Neural progenitor cell (in vitro differentiated cells): ENCODE data around the gene ARHGAP24. TPM values are rescaled to one million over a fixed set of nuclear protein-coding genes. Genes with fewer than 3 reads are reported as not detected.

Source experiments
- DNase-seq: peaks from one replicate; pipeline ENCODE4 v3.0.0-alpha.2; 2016; ENCODE audit warnings: low spot score
- H2AFZ ChIP-seq: fragments of 200-600 bp; sonication (generic); replicated peaks from 2 replicates; pipeline ENCODE4 v1.6.1; 2016; ENCODE audit warnings: antibody characterized with exemption
- H3F3A ChIP-seq: fragments of 200-600 bp; sonication (generic); 2 replicates; pipeline ENCODE4 v1.6.1; 2016; ENCODE audit warnings: antibody characterized with exemption, low read depth
- H3K27ac ChIP-seq: fragments of 200-600 bp; sonication (generic); 2 replicates; pipeline ENCODE4 v1.5.1; 2016; ENCODE audit warnings: mild to moderate bottlenecking
- H3K27me3 ChIP-seq: fragments of 200-600 bp; sonication (generic); 2 replicates; pipeline ENCODE4 v1.6.1; 2016; ENCODE audit warnings: mild to moderate bottlenecking, moderate library complexity
- H3K36me3 ChIP-seq: fragments of 200-600 bp; sonication (generic); 2 replicates; pipeline ENCODE4 v1.5.1; 2016
- H3K4me1 ChIP-seq: fragments of 200-600 bp; sonication (generic); 2 replicates; pipeline ENCODE4 v1.6.1; 2016; ENCODE audit warnings: mixed run types
- H3K4me2 ChIP-seq: fragments of 200-600 bp; sonication (generic); 2 replicates; pipeline ENCODE4 v1.6.1; 2016
- H3K4me3 ChIP-seq: fragments of 200-600 bp; sonication (generic); 2 replicates; pipeline ENCODE4 v1.5.1; 2016
- H3K79me2 ChIP-seq: fragments of 200-600 bp; sonication (generic); 2 replicates; pipeline ENCODE4 v1.6.1; 2016; ENCODE audit warnings: low read depth
- H3K9ac ChIP-seq: fragments of 200-600 bp; sonication (generic); 2 replicates; pipeline ENCODE4 v1.6.1; 2016
- H3K9me3 ChIP-seq: fragments of 200-600 bp; sonication (generic); 2 replicates; pipeline ENCODE4 v1.5.1; 2016; ENCODE audit warnings: low read depth
- H4K20me1 ChIP-seq: fragments of 200-600 bp; sonication (generic); 2 replicates; pipeline ENCODE4 v1.6.1; 2016; ENCODE audit warnings: low read depth
- H3K27ac Mint-ChIP-seq: 3 replicates; pipeline ENCODE4 v1.8.0; 2021; ENCODE audit warnings: mixed read lengths
- H3K27me3 Mint-ChIP-seq: 2 replicates; pipeline ENCODE4 v1.8.0; 2022; ENCODE audit warnings: low read depth, mild to moderate bottlenecking, inconsistent platforms, moderate library complexity, mixed read lengths; ENCODE audit not compliant: insufficient read depth
- H3K36me3 Mint-ChIP-seq: 3 replicates; pipeline ENCODE4 v1.8.0; 2021; ENCODE audit warnings: mixed read lengths
- H3K4me1 Mint-ChIP-seq: 3 replicates; pipeline ENCODE4 v1.8.0; 2021; ENCODE audit warnings: mixed read lengths
- H3K4me3 Mint-ChIP-seq: 3 replicates; pipeline ENCODE4 v1.8.0; 2021; ENCODE audit warnings: mild to moderate bottlenecking, moderate library complexity, mixed read lengths
- H3K9me3 Mint-ChIP-seq: 3 replicates; pipeline ENCODE4 v1.8.0; 2020; ENCODE audit warnings: mixed read lengths
- CTCF ChIP-seq: fragments of 200-600 bp; sonication (generic); IDR thresholded peaks from 2 replicates; pipeline ENCODE4 v1.5.1; 2017; ENCODE audit warnings: antibody characterized with exemption, mild to moderate bottlenecking
- EZH2 ChIP-seq: fragments of 200-600 bp; sonication (generic); IDR thresholded peaks from 2 replicates; pipeline ENCODE4 v1.6.1; 2017; ENCODE audit warnings: antibody characterized with exemption, mild to moderate bottlenecking, moderate library complexity
- EZH2phosphoT487 ChIP-seq: fragments of 200-600 bp; sonication (generic); IDR thresholded peaks from 2 replicates; pipeline ENCODE4 v1.6.1; 2017; ENCODE audit warnings: antibody characterized with exemption
- total RNA-seq: library from RNA; depleted of rRNA; stranded (reverse); fragments of >200 nt; gene quantifications from 2 replicates; pipeline ENCODE4 v1.2.3, GENCODE V29; 2015; ENCODE audit warnings: low replicate concordance

ARHGAP24 gene
- total RNA-seq, 1 donor from 2014 or later = 2.2 TPM

- H2AFZ ChIP-seq = peak overlapping the region; percentile 42
- no peak overlapping the region for H3K4me3 ChIP-seq
- H3K27me3 ChIP-seq = no peaks in the 10 kb centered on the region
- H3K27me3 Mint-ChIP-seq = no peaks in the 10 kb centered on the region
- no peak overlapping the region for H3K27ac Mint-ChIP-seq
- no peak overlapping the region for H3K4me3 Mint-ChIP-seq
- H3K36me3 ChIP-seq = no peaks in the 10 kb centered on the region
- no peaks in the 10 kb centered on the region for H3K9me3 ChIP-seq
- no peak overlapping the region for H3K9ac ChIP-seq
- no peaks in the 10 kb centered on the region for H3K36me3 Mint-ChIP-seq
- H3K4me1 ChIP-seq = no peaks in the 10 kb centered on the region
- H3F3A ChIP-seq = no peaks in the 10 kb centered on the region
- H3K79me2 ChIP-seq = no peaks in the 10 kb centered on the region
- H3K4me2 ChIP-seq = no peak overlapping the region
- no peak for DNase-seq
- no peak overlapping the region for H3K27ac ChIP-seq
- H3K9me3 Mint-ChIP-seq = no peaks in the 10 kb centered on the region
- no peaks in the 10 kb centered on the region for H3K4me1 Mint-ChIP-seq
- no peaks in the 10 kb centered on the region for H4K20me1 ChIP-seq
- TF ChIP-seq CTCF (no peak), EZH2phosphoT487 (no peak), EZH2 (no peak)
Measured at GRCh38 chr4:85509882-85510631, 35.1 kb downstream of the ARHGAP24 start.

GRCh38 chr4:85510632-85510984 is 35.7 kb downstream of the ARHGAP24 start:
- Mint-ChIP-seq H3K9me3 (no peaks in the 10 kb centered on the region), H3K36me3 (no peaks in the 10 kb centered on the region), H3K4me3 (no peak overlapping the region), H3K4me1 (no peaks in the 10 kb centered on the region), H3K27me3 (no peaks in the 10 kb centered on the region), H3K27ac (no peak overlapping the region)
- no peaks in the 10 kb centered on the region for H3K36me3 ChIP-seq
- no peaks in the 10 kb centered on the region for H3K4me1 ChIP-seq
- no peak overlapping the region for H3K9ac ChIP-seq
- peak overlapping the region; percentile 42 for H2AFZ ChIP-seq
- H3K9me3 ChIP-seq = no peaks in the 10 kb centered on the region
- no peak overlapping the region for H3K27ac ChIP-seq
- H3K4me3 ChIP-seq = no peak overlapping the region
- no peaks in the 10 kb centered on the region for H4K20me1 ChIP-seq
- no peaks in the 10 kb centered on the region for H3K27me3 ChIP-seq
- TF ChIP-seq EZH2 (no peak), CTCF (no peak), EZH2phosphoT487 (no peak)
- H3F3A ChIP-seq = no peaks in the 10 kb centered on the region
- H3K4me2 ChIP-seq = no peak overlapping the region
- H3K79me2 ChIP-seq = no peaks in the 10 kb centered on the region
- DNase-seq = no peak

- no peaks in the 10 kb centered on the region for H3K4me1 ChIP-seq
- TF ChIP-seq EZH2phosphoT487 (no peak), CTCF (no peak), EZH2 (no peak)
- H3K27ac Mint-ChIP-seq = no peak overlapping the region
Measured at GRCh38 chr4:85512446-85513205, 37.7 kb downstream of the ARHGAP24 start.

More at GRCh38 chr4:85512446-85513205, 37.7 kb downstream of the ARHGAP24 start:
- no peaks in the 10 kb centered on the region for H3K36me3 Mint-ChIP-seq
- no peaks in the 10 kb centered on the region for H3K4me1 Mint-ChIP-seq
- H3K27me3 Mint-ChIP-seq = no peaks in the 10 kb centered on the region
- Histone ChIP-seq H3K4me3 (no peak overlapping the region), H3K4me2 (no peak overlapping the region), H2AFZ (no peak overlapping the region), H3K9ac (no peak overlapping the region), H4K20me1 (no peaks in the 10 kb centered on the region), H3K79me2 (no peaks in the 10 kb centered on the region), H3K27ac (no peak overlapping the region), H3K27me3 (no peaks in the 10 kb centered on the region), H3K9me3 (no peaks in the 10 kb centered on the region), H3F3A (no peaks in the 10 kb centered on the region), H3K36me3 (no peaks in the 10 kb centered on the region)
- no peak overlapping the region for H3K4me3 Mint-ChIP-seq
- no peaks in the 10 kb centered on the region for H3K9me3 Mint-ChIP-seq
- DNase-seq = no peak
